ENCODE results near the gene SLC22A1. TPM values are rescaled to one million over a fixed set of nuclear protein-coding genes. Genes with fewer than 3 reads are reported as not detected.

The SLC22A1 gene
- total RNA-seq, 1 experiment from 2014 or later, result 1.2 TPM

DNA sequence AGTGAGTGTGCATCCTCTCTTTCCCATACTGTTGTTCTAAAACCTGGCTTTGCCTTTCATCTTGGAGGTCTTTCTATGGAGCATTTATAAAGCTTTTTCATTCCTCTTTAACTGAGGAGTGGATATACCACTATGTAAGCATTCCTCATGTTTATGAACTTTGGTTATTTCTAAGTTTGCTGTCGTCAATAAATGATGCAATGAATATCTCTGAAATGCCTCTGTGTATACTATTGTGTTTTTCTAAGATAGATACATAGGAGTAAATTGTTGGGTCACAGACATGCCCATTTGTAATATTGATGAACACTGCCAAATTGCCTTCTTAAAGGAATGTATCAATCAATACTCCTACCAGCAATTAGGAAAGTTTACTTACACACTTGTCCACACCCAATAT is 83.1 kb downstream of the SLC22A1 start:
- ATAC-seq (no peak), DNase-seq (ENCODE audit: low spot score) (no peak)
- TF ChIP-seq, protein P1, sequence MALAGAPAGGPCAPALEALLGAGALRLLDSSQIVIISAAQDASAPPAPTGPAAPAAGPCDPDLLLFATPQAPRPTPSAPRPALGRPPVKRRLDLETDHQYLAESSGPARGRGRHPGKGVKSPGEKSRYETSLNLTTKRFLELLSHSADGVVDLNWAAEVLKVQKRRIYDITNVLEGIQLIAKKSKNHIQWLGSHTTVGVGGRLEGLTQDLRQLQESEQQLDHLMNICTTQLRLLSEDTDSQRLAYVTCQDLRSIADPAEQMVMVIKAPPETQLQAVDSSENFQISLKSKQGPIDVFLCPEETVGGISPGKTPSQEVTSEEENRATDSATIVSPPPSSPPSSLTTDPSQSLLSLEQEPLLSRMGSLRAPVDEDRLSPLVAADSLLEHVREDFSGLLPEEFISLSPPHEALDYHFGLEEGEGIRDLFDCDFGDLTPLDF (CRISPR knock-in tag; IDR thresholded peaks at IDR 0.05), result no peak
- no peak overlapping the region for H3K4me3 Mint-ChIP-seq
- H3K4me1 Mint-ChIP-seq, result peaks cover 7% of the 10 kb centered on the region
- H3K9me3 Mint-ChIP-seq, result peaks cover 36% of the 10 kb centered on the region
- CTCF ChIA-PET, result interaction anchor here (0.6 kb wide), 1 partner anchor 773 kb away, joined by 3 read pairs; no protein-coding TSS in a partner anchor
- H3K27ac Mint-ChIP-seq, result no peak overlapping the region
- no peaks in the 10 kb centered on the region for H3K27me3 Mint-ChIP-seq (ENCODE audit: low read depth)
- H3K36me3 Mint-ChIP-seq, result peaks cover 33% of the 10 kb centered on the region
- POLR2A ChIA-PET, result interaction anchor here (0.7 kb wide), 1 partner anchor 55 kb away, joined by 5 read pairs; no protein-coding TSS in a partner anchor

DNA sequence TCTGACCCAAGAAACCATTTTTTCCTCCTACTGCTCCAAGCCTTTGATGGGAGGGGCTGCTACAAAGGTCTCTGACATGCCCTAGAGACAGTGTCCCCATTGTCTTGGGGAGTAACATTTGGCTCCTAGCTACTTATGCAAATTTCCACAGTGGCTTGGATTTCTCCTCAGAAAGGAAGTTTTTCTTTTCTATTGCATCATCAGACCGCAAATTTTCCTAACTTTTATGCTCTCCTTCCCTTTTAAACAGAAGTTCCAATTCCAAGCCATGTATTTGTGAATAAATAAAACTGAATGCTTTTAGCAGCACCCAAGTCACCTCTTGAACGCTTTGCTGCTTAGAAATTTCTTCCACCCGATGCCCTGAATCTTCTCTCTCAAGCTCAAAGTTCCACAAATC is 86.0 kb downstream of the SLC22A1 start:
- peaks cover 60% of the 10 kb centered on the region for H3K36me3 Mint-ChIP-seq
- H3K4me3 Mint-ChIP-seq, result no peak overlapping the region
- no peak overlapping the region for H3K27ac Mint-ChIP-seq
- DNase-seq (ENCODE audit: low spot score) (no peak), ATAC-seq (no peak)
- peaks cover 65% of the 10 kb centered on the region for H3K9me3 Mint-ChIP-seq
- POLR2A ChIA-PET, result no interaction called here
- no peak for TF ChIP-seq ZNF396 (CRISPR knock-in tag; IDR thresholded peaks at IDR 0.05; ENCODE audit: borderline replicate concordance)
- no peak for TF ChIP-seq ZBTB21 (CRISPR knock-in tag; IDR thresholded peaks at IDR 0.05; ENCODE audit: borderline replicate concordance)
- no peak for TF ChIP-seq MYBL2 (CRISPR knock-in tag; IDR thresholded peaks at IDR 0.05)
- no peak for TF ChIP-seq ZNF416 (CRISPR knock-in tag; IDR thresholded peaks at IDR 0.05)
- TF ChIP-seq, protein P2, sequence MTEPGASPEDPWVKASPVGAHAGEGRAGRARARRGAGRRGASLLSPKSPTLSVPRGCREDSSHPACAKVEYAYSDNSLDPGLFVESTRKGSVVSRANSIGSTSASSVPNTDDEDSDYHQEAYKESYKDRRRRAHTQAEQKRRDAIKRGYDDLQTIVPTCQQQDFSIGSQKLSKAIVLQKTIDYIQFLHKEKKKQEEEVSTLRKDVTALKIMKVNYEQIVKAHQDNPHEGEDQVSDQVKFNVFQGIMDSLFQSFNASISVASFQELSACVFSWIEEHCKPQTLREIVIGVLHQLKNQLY (CRISPR knock-in tag; IDR thresholded peaks at IDR 0.05), result no peak
- TF ChIP-seq FOXP1 (CRISPR knock-in tag; IDR thresholded peaks at IDR 0.05; ENCODE audit: borderline replicate concordance), result no peak
- no peak for TF ChIP-seq KAT7 (CRISPR knock-in tag; IDR thresholded peaks at IDR 0.05; ENCODE audit: borderline replicate concordance)
- TF ChIP-seq SOX15 (CRISPR knock-in tag; IDR thresholded peaks at IDR 0.05), result no peak
- no peak for TF ChIP-seq USF1 (CRISPR knock-in tag; IDR thresholded peaks at IDR 0.05)
- TF ChIP-seq ATF6 (CRISPR knock-in tag; IDR thresholded peaks at IDR 0.05), result no peak
- H3K27me3 Mint-ChIP-seq (ENCODE audit: low read depth), result no peaks in the 10 kb centered on the region; the same call in 1 of the 2 replicates
- H3K4me1 Mint-ChIP-seq, result peaks cover 7% of the 10 kb centered on the region
- CTCF ChIA-PET, result no interaction called here

Other genes with a start within 250 kb of the SLC22A1 start
- 0.53 to 0.68 TPM (median 0.62 TPM) in 3 replicates for gene MAS1, start 230.8 kb upstream of the SLC22A1 start, total RNA-seq (2021)
- gene IGF2R, start 152.7 kb upstream of the SLC22A1 start, total RNA-seq (2021), result 59.4 to 75.3 TPM (median 62.3 TPM) in 3 replicates
- 0.44 to 0.96 TPM (median 0.78 TPM) in 3 replicates for gene SLC22A2, start 137.0 kb downstream of the SLC22A1 start, total RNA-seq (2021)
- gene SLC22A3, start 226.6 kb downstream of the SLC22A1 start, total RNA-seq (2021), result 2.2 to 4.1 TPM (median 2.4 TPM) in 3 replicates